HL-60 (cell line): ENCODE results near the gene CFAP90.

Experiments used
- DNase-seq, 2 experiments: peaks; one replicate each; pipeline ENCODE4 v3.0.0-alpha.2; 2010 to 2020; ENCODE audit warnings: low read depth in 1 of 2, low spot score in 1 of 2
- H3K27ac ChIP-seq: fragments of 250-450 bp; sonication (Bioruptor Pico); replicated peaks from 2 replicates; pipeline ENCODE4 v1.5.1; 2020; ENCODE audit warnings: mild to moderate bottlenecking, moderate library complexity
- H3K27me3 ChIP-seq: fragments of 250-450 bp; sonication (Bioruptor Pico); 2 replicates; pipeline ENCODE4 v1.5.1; 2021; ENCODE audit warnings: mild to moderate bottlenecking, moderate library complexity; ENCODE audit not compliant: insufficient read depth, poor library complexity, severe bottlenecking
- H3K4me3 ChIP-seq: replicated peaks from 2 replicates; pipeline ENCODE4 v1.5.1; 2011; ENCODE audit warnings: mild to moderate bottlenecking, control low read depth, low read length; ENCODE audit not compliant: insufficient read depth
- CTCF ChIP-seq: IDR thresholded peaks from one replicate; pipeline ENCODE4 v1.5.1; 2011; ENCODE audit warnings: low read length, control low read depth, inconsistent platforms; ENCODE audit not compliant: insufficient read depth
- GABPA ChIP-seq: IDR thresholded peaks from 2 replicates; pipeline ENCODE4 v1.6.1; 2012; ENCODE audit warnings: low read depth
- POLR2AphosphoS5 ChIP-seq: IDR thresholded peaks from 2 replicates; pipeline ENCODE4 v1.6.1; 2012; ENCODE audit warnings: low read depth
- REST ChIP-seq: IDR thresholded peaks from 2 replicates; pipeline ENCODE4 v1.6.1; 2012; ENCODE audit warnings: low read depth; ENCODE audit not compliant: insufficient replicate concordance
- SPI1 ChIP-seq: IDR thresholded peaks from 2 replicates; pipeline ENCODE4 v1.6.1; 2012; ENCODE audit warnings: low read depth, mild to moderate bottlenecking, borderline replicate concordance

Gene CFAP90

GRCh38 chr5:7856855-7857254 lies 5.9 kb upstream of the CFAP90 start:
- DNase-seq: peak in 1 of 2 experiments; percentile 59
- TF ChIP-seq GABPA (no peak), REST (no peak), POLR2AphosphoS5 (no peak), CTCF (peak; percentile 36)
- Histone ChIP-seq H3K27ac (no peak overlapping the region), H3K27me3 (no peaks in the 10 kb centered on the region), H3K4me3 (no peak overlapping the region)

- Histone ChIP-seq H3K4me3 (no peak overlapping the region), H3K27ac (no peak overlapping the region), H3K27me3 (peaks cover 9% of the 10 kb centered on the region)
- TF ChIP-seq REST: no peak
- no peak for TF ChIP-seq CTCF
- no peak for TF ChIP-seq GABPA
- TF ChIP-seq SPI1: no peak
- no peak for TF ChIP-seq POLR2AphosphoS5
- DNase-seq: no peak
These were observed 4.7 kb upstream of the CFAP90 start for GRCh38 chr5:7855611-7856010.

- TF ChIP-seq POLR2AphosphoS5 (no peak), CTCF (no peak), SPI1 (no peak), GABPA (no peak), REST (no peak)
- Histone ChIP-seq H3K27ac (no peak overlapping the region), H3K27me3 (peaks cover 20% of the 10 kb centered on the region), H3K4me3 (no peak overlapping the region)
- DNase-seq: no peak
These were observed 2.1 kb upstream of the CFAP90 start for GRCh38 chr5:7852988-7853387.
